CD14-positive monocyte (primary cell): ENCODE measurements around the gene DNAJC6. TPM values are rescaled to one million over a fixed set of nuclear protein-coding genes. Genes with fewer than 3 reads are reported as not detected.

ENCODE experiments used
- DNase-seq, 3 donors: peaks; one replicate each; pipeline ENCODE4 v3.0.0-alpha.2; 2011 to 2022
- H2AFZ ChIP-seq: 2 replicates; pipeline ENCODE4 v1.6.0; 2012; ENCODE audit warnings: mild to moderate bottlenecking, low read depth, low read length, inconsistent platforms; ENCODE audit not compliant: insufficient read depth, poor library complexity, severe bottlenecking
- H3K27ac ChIP-seq, 2 donors: 1 replicate in 1 of 2; 2 replicates in 1 of 2; pipeline ENCODE4 v1.5.1; 2012 to 2013; ENCODE audit warnings: low read length in 2 of 2, control low read depth in 1 of 2, inconsistent platforms in 1 of 2, low read depth in 1 of 2, mild to moderate bottlenecking in 1 of 2
- H3K27me3 ChIP-seq, 2 donors: one replicate each; pipeline versions ENCODE4 v1.6.0 to v1.6.1; 2011 to 2013; ENCODE audit warnings: low read length in 2 of 2; ENCODE audit not compliant: control insufficient read depth in 2 of 2, insufficient read depth in 2 of 2
- H3K36me3 ChIP-seq, 2 donors: replicated peaks in 1 of 2; 1 replicate in 1 of 2; 2 replicates in 1 of 2; pipeline versions ENCODE4 v1.5.1 to v1.6.1; 2012 to 2013; ENCODE audit warnings: low read length in 2 of 2, control low read depth in 1 of 2, inconsistent platforms in 1 of 2, mild to moderate bottlenecking in 1 of 2; ENCODE audit not compliant: insufficient read depth in 2 of 2, control insufficient read depth in 1 of 2
- H3K4me1 ChIP-seq, 2 donors: 1 replicate in 1 of 2; 2 replicates in 1 of 2; pipeline versions ENCODE4 v1.5.1 to v1.6.1; 2012 to 2013; ENCODE audit warnings: low read length in 2 of 2, control low read depth in 1 of 2, inconsistent platforms in 1 of 2, mild to moderate bottlenecking in 1 of 2, moderate library complexity in 1 of 2; ENCODE audit not compliant: insufficient read depth in 2 of 2, control insufficient read depth in 1 of 2
- H3K4me2 ChIP-seq: replicated peaks from 2 replicates; pipeline ENCODE3; 2012; ENCODE audit warnings: low read length, moderate library complexity, mild to moderate bottlenecking; ENCODE audit not compliant: poor library complexity, severe bottlenecking; ENCODE audit errors: extremely low read depth
- H3K4me3 ChIP-seq, 3 experiments: fragments of 200-600 bp in 1 of 3; sonication (generic) in 1 of 3; replicated peaks in 1 of 3; 1 replicate in 2 of 3; 2 replicates in 1 of 3; pipeline ENCODE4 v1.5.1; 2011 to 2013; ENCODE audit warnings: low read length in 3 of 3, mild to moderate bottlenecking in 3 of 3, control low read depth in 2 of 3, low read depth in 2 of 3, inconsistent platforms in 1 of 3, moderate library complexity in 1 of 3
- H3K79me2 ChIP-seq: 2 replicates; pipeline ENCODE4 v1.6.0; 2012; ENCODE audit warnings: mild to moderate bottlenecking, control low read depth, inconsistent platforms, low read length, moderate library complexity; ENCODE audit not compliant: insufficient read depth
- H3K9ac ChIP-seq: 2 replicates; pipeline ENCODE4 v1.6.0; 2017; ENCODE audit warnings: low read length, mild to moderate bottlenecking; ENCODE audit not compliant: insufficient read depth, poor library complexity, severe bottlenecking
- H3K9me3 ChIP-seq, 2 donors: replicated peaks in 1 of 2; 1 replicate in 1 of 2; 2 replicates in 1 of 2; pipeline versions ENCODE4 v1.5.1 to v1.6.1; 2012 to 2013; ENCODE audit warnings: low read length in 2 of 2, control low read depth in 1 of 2; ENCODE audit not compliant: control insufficient read depth in 1 of 2, insufficient read depth in 1 of 2
- H4K20me1 ChIP-seq: 2 replicates; pipeline ENCODE4 v1.6.0; 2012; ENCODE audit warnings: mild to moderate bottlenecking, low read length, control low read depth, moderate library complexity; ENCODE audit not compliant: insufficient read depth
- H3K27ac Mint-ChIP-seq, 7 donors: one replicate each; pipeline ENCODE4 v1.8.0; 2020; ENCODE audit warnings: mild to moderate bottlenecking in 7 of 7, mixed read lengths in 7 of 7, moderate library complexity in 6 of 7, inconsistent platforms in 2 of 7
- H3K27me3 Mint-ChIP-seq, 3 donors: one replicate each; pipeline ENCODE4 v1.8.0; 2021 to 2022; ENCODE audit warnings: low read depth in 3 of 3, mild to moderate bottlenecking in 3 of 3, mixed read lengths in 3 of 3, moderate library complexity in 3 of 3, inconsistent platforms in 1 of 3
- H3K36me3 Mint-ChIP-seq, 2 donors: one replicate each; pipeline ENCODE4 v1.8.0; 2020; ENCODE audit warnings: mixed read lengths in 2 of 2, inconsistent platforms in 1 of 2, mild to moderate bottlenecking in 1 of 2
- H3K4me1 Mint-ChIP-seq: one replicate; pipeline ENCODE4 v1.8.0; 2020; ENCODE audit warnings: mild to moderate bottlenecking, mixed read lengths
- H3K4me3 Mint-ChIP-seq, 2 donors: one replicate each; pipeline ENCODE4 v1.8.0; 2020; ENCODE audit warnings: mild to moderate bottlenecking in 2 of 2, mixed read lengths in 2 of 2, moderate library complexity in 1 of 2
- H3K9me3 Mint-ChIP-seq, 7 donors: one replicate each; pipeline ENCODE4 v1.8.0; 2020 to 2022; ENCODE audit warnings: mixed read lengths in 7 of 7, mild to moderate bottlenecking in 6 of 7, moderate library complexity in 6 of 7, inconsistent platforms in 2 of 7
- CTCF ChIP-seq: fragments of 200-600 bp; IDR thresholded peaks from one replicate; pipeline ENCODE4 v1.8.0; 2022; ENCODE audit warnings: antibody characterized with exemption, mild to moderate bottlenecking
- WGBS: methylation state at CpG from one replicate; pipeline ENCODE4 v1.1.5; 2013; ENCODE audit warnings: missing lambda C conversion rate; ENCODE audit not compliant: insufficient coverage; 5-methylcytosine and 5-hydroxymethylcytosine counted together
- intact Hi-C, 2 donors: fragments of 100-400 bp; cut with micrococcal nuclease; formaldehyde crosslinking; loops; one replicate each; pipeline versions ENCODE4 v1.15.0 to v1.15.1; 2023
- polyA plus RNA-seq, 3 donors: library from polyadenylated mRNA; depleted of rRNA in 1 of 3; unstranded in 2 of 3; stranded (reverse) in 1 of 3; fragments of 300-500 nt in 2 of 3; fragments of >200 nt in 1 of 3; fragmentation: Illumina TruSeq in 2 of 3; gene quantifications; 1 replicate in 2 of 3; 2 replicates in 1 of 3; pipeline ENCODE4 v1.2.3, GENCODE V29; 2012 to 2021

DNAJC6 gene
- polyA plus RNA-seq, 3 donors = 0.05 TPM; not detected in 2

- H3K4me3 ChIP-seq = no peak overlapping the region
- H3K27me3 Mint-ChIP-seq = peaks cover 0 to 2% (median 0%) of the 10 kb centered on the region in 3 donors
- H3K4me1 Mint-ChIP-seq = peaks cover 10% of the 10 kb centered on the region
- H3K27ac Mint-ChIP-seq = no peak overlapping the region
- no peaks in the 10 kb centered on the region for H3K9me3 ChIP-seq
- no peak for DNase-seq
- no peaks in the 10 kb centered on the region for H3K36me3 Mint-ChIP-seq
- H3K9ac ChIP-seq = no peak overlapping the region
- TF ChIP-seq CTCF = no peak
- H3K79me2 ChIP-seq = peaks cover 18% of the 10 kb centered on the region
- WGBS = no CpG with 5 or more reads among the region's 2 CpGs
- no peak overlapping the region for H2AFZ ChIP-seq
- no peak overlapping the region for H3K27ac ChIP-seq
- H3K9me3 Mint-ChIP-seq = no peaks in the 10 kb centered on the region
- H3K27me3 ChIP-seq = no peaks in the 10 kb centered on the region
- intact Hi-C loops = no loop called here
- no peak overlapping the region for H3K4me2 ChIP-seq
- peaks cover 9% of the 10 kb centered on the region for H4K20me1 ChIP-seq
- peaks cover 19 to 20% of the 10 kb centered on the region in 2 donors for H3K4me1 ChIP-seq
- no peaks in the 10 kb centered on the region for H3K36me3 ChIP-seq
- H3K4me3 Mint-ChIP-seq = no peak overlapping the region
Observed at GRCh38 chr1:65417729-65418128, 108.4 kb downstream of the DNAJC6 start.

GRCh38 chr1:65418522-65419185 is 109.3 kb downstream of the DNAJC6 start:
- no peaks in the 10 kb centered on the region for H3K27me3 ChIP-seq
- peaks cover 0 to 2% (median 0%) of the 10 kb centered on the region in 3 donors for H3K27me3 Mint-ChIP-seq
- H3K79me2 ChIP-seq = peaks cover 27% of the 10 kb centered on the region
- intact Hi-C loops = no loop called here
- peaks cover 10% of the 10 kb centered on the region for H3K4me1 Mint-ChIP-seq
- H3K9me3 ChIP-seq = no peaks in the 10 kb centered on the region
- no peaks in the 10 kb centered on the region for H3K36me3 ChIP-seq
- DNase-seq = no peak
- no peak overlapping the region for H2AFZ ChIP-seq
- H3K4me1 ChIP-seq = peaks cover 27 to 29% of the 10 kb centered on the region in 2 donors
- no peaks in the 10 kb centered on the region for H3K36me3 Mint-ChIP-seq
- TF ChIP-seq CTCF = no peak
- no peak overlapping the region for H3K4me3 Mint-ChIP-seq
- H4K20me1 ChIP-seq = peaks cover 18% of the 10 kb centered on the region
- no peak overlapping the region for H3K4me2 ChIP-seq
- WGBS = no CpG with 5 or more reads among the region's 4 CpGs
- no peak overlapping the region for H3K4me3 ChIP-seq
- no peak overlapping the region for H3K27ac Mint-ChIP-seq
- H3K9ac ChIP-seq = no peak overlapping the region
- H3K27ac ChIP-seq = no peak overlapping the region
- no peaks in the 10 kb centered on the region for H3K9me3 Mint-ChIP-seq
